HEK293 (cell line): Measurements from ENCODE around the gene DRC1.

ENCODE experiments used
- KLF1 ChIP-seq: fragments of 450-650 bp; formaldehyde crosslinking; IDR thresholded peaks from 2 replicates; pipeline ENCODE4 v1.5.1; 2016; ENCODE audit warnings: missing biosample characterization, missing genetic modification characterization
- SCRT1 ChIP-seq: fragments of 450-650 bp; formaldehyde crosslinking; IDR thresholded peaks from 2 replicates; pipeline ENCODE4 v1.5.1; 2016; ENCODE audit warnings: missing biosample characterization, missing genetic modification characterization, borderline replicate concordance
- YY2 ChIP-seq: fragments of 450-650 bp; formaldehyde crosslinking; IDR thresholded peaks from 2 replicates; pipeline ENCODE4 v1.5.1; 2016; ENCODE audit warnings: missing biosample characterization, missing genetic modification characterization
- ZBTB17 ChIP-seq: fragments of 450-650 bp; formaldehyde crosslinking; IDR thresholded peaks from 2 replicates; pipeline ENCODE4 v1.5.1; 2016; ENCODE audit warnings: missing biosample characterization, missing genetic modification characterization
- ZFP41 ChIP-seq: fragments of 450-650 bp; formaldehyde crosslinking; IDR thresholded peaks from 2 replicates; pipeline ENCODE4 v1.5.1; 2016; ENCODE audit warnings: missing biosample characterization, missing genetic modification characterization, borderline replicate concordance
- ZNF155 ChIP-seq: fragments of 450-650 bp; formaldehyde crosslinking; IDR thresholded peaks from 2 replicates; pipeline ENCODE4 v1.5.1; 2016; ENCODE audit warnings: missing biosample characterization, missing genetic modification characterization
- ZNF274 ChIP-seq, 2 experiments: fragments of 200-500 bp in 1 of 2; fragments of 450-650 bp in 1 of 2; sonication (Bioruptor generic) in 1 of 2; formaldehyde crosslinking in 1 of 2; IDR thresholded peaks; 2 replicates each; pipeline versions ENCODE4 v1.5.1 to v1.6.1; 2014 to 2016; ENCODE audit warnings: borderline replicate concordance in 1 of 2, inconsistent platforms in 1 of 2, low read length in 1 of 2, missing biosample characterization in 1 of 2, missing genetic modification characterization in 1 of 2
- ZNF324 ChIP-seq: fragments of 450-650 bp; formaldehyde crosslinking; IDR thresholded peaks from 2 replicates; pipeline ENCODE4 v1.5.1; 2016; ENCODE audit warnings: missing biosample characterization, missing genetic modification characterization
- ZNF558 ChIP-seq: fragments of 450-650 bp; formaldehyde crosslinking; IDR thresholded peaks from 2 replicates; pipeline ENCODE4 v1.5.1; 2016; ENCODE audit warnings: missing biosample characterization, missing genetic modification characterization
- ZNF580 ChIP-seq: fragments of 450-650 bp; formaldehyde crosslinking; IDR thresholded peaks from 2 replicates; pipeline ENCODE4 v1.5.1; 2016; ENCODE audit warnings: missing biosample characterization, missing genetic modification characterization
- TF ChIP-seq, protein P1 (sequence below): sonication (generic); formaldehyde crosslinking; IDR thresholded peaks from 2 replicates; pipeline ENCODE4 v1.8.1; 2022; ENCODE audit warnings: mild to moderate bottlenecking, moderate library complexity, missing genetic modification reagents
- TF ChIP-seq, protein P2 (sequence below): fragments of 450-650 bp; formaldehyde crosslinking; IDR thresholded peaks from 2 replicates; pipeline ENCODE4 v1.5.1; 2016; ENCODE audit warnings: missing biosample characterization, missing genetic modification characterization
- TF ChIP-seq, protein P3 (sequence below): fragments of 450-650 bp; formaldehyde crosslinking; IDR thresholded peaks from 2 replicates; pipeline ENCODE4 v1.5.1; 2016; ENCODE audit warnings: missing biosample characterization, missing genetic modification characterization

GRCh38 chr2:26491563-26492167 is 89.9 kb downstream of the DRC1 start:
- no peak for TF ChIP-seq ZNF274 (IDR thresholded peaks at IDR 0.05; ENCODE audit: low read length)
- no peak for TF ChIP-seq ZNF274 (tag by site-specific recombination; IDR thresholded peaks at IDR 0.05; ENCODE audit: borderline replicate concordance)
- TF ChIP-seq, protein P1, sequence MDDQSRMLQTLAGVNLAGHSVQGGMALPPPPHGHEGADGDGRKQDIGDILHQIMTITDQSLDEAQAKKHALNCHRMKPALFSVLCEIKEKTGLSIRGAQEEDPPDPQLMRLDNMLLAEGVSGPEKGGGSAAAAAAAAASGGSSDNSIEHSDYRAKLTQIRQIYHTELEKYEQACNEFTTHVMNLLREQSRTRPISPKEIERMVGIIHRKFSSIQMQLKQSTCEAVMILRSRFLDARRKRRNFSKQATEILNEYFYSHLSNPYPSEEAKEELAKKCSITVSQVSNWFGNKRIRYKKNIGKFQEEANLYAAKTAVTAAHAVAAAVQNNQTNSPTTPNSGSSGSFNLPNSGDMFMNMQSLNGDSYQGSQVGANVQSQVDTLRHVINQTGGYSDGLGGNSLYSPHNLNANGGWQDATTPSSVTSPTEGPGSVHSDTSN (CRISPR knock-in tag): no peak
- TF ChIP-seq, protein P2, sequence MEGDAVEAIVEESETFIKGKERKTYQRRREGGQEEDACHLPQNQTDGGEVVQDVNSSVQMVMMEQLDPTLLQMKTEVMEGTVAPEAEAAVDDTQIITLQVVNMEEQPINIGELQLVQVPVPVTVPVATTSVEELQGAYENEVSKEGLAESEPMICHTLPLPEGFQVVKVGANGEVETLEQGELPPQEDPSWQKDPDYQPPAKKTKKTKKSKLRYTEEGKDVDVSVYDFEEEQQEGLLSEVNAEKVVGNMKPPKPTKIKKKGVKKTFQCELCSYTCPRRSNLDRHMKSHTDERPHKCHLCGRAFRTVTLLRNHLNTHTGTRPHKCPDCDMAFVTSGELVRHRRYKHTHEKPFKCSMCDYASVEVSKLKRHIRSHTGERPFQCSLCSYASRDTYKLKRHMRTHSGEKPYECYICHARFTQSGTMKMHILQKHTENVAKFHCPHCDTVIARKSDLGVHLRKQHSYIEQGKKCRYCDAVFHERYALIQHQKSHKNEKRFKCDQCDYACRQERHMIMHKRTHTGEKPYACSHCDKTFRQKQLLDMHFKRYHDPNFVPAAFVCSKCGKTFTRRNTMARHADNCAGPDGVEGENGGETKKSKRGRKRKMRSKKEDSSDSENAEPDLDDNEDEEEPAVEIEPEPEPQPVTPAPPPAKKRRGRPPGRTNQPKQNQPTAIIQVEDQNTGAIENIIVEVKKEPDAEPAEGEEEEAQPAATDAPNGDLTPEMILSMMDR (tag by site-specific recombination): no peak
- TF ChIP-seq SCRT1 (tag by site-specific recombination): no peak
- TF ChIP-seq KLF1: no peak
- no peak for TF ChIP-seq ZFP41 (tag by site-specific recombination)
- TF ChIP-seq ZNF558 (tag by site-specific recombination): no peak
- TF ChIP-seq, protein P3, sequence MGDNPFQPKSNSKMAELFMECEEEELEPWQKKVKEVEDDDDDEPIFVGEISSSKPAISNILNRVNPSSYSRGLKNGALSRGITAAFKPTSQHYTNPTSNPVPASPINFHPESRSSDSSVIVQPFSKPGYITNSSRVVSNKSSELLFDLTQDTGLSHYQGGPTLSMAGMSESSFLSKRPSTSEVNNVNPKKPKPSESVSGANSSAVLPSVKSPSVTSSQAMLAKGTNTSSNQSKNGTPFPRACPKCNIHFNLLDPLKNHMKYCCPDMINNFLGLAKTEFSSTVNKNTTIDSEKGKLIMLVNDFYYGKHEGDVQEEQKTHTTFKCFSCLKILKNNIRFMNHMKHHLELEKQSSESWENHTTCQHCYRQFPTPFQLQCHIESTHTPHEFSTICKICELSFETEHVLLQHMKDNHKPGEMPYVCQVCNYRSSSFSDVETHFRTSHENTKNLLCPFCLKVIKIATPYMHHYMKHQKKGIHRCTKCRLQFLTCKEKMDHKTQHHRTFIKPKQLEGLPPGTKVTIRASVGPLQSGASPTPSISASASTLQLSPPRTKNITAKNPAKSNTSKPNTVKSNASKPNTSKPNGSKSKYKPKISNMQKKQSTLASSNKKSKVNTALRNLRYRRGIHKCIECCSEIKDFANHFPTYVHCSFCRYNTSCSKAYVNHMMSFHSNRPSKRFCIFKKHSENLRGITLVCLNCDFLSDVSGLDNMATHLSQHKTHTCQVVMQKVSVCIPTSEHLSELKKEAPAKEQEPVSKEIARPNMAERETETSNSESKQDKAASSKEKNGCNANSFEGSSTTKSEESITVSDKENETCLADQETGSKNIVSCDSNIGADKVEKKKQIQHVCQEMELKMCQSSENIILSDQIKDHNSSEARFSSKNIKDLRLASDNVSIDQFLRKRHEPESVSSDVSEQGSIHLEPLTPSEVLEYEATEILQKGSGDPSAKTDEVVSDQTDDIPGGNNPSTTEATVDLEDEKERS (tag by site-specific recombination): no peak
- no peak for TF ChIP-seq ZNF155 (tag by site-specific recombination)
- TF ChIP-seq YY2: no peak
- TF ChIP-seq ZNF580 (tag by site-specific recombination): no peak
- TF ChIP-seq ZBTB17 (tag by site-specific recombination): no peak
- TF ChIP-seq ZNF324 (tag by site-specific recombination): no peak
